Measurements from ENCODE around the gene RBM20. TPM values are rescaled to one million over a fixed set of nuclear protein-coding genes. Genes with fewer than 3 reads are reported as not detected.

Gene RBM20
- total and polyA plus RNA-seq, 2 of the 13 experiments (the other 11 are each of a cell fraction or from before 2014, with no cell fraction given), result 0.02 to 0.22 TPM

DNA sequence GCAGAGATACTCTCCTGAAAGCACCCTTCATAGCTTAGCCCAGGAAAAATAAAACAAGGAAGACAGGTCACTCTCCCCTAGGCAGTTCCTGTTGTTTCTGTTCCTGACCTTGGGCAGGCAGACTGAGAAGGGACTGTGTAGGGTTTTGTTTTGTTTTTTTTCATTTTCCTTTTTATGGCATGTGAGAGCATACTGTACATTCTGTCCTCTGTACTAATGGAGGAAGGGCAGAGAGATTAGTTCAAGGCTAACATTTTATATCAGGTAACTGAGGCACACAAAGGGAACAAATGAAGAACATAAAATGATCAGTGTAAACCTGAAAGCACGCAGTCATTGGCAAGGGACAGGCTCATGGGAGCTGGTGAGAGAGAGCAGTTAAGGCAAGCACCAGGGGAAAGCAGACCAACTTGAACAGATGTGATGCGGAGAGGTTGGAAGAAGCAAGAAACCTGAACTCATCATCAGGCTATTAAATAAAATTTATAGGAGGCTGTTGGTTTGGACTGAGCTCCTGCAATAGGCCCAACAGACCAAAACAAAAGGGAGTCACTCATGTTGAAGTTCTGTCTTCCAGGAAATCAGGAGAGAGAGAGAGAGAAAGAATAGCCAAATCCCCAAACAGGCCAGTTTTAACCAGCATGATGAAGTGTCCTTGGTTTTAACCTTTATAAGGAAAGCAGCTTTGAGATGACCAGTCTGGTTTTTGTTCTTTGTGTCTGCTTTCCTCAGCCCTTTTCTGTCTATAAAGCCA, 193.5 kb downstream of the RBM20 start:
- Histone ChIP-seq H3K36me3 (replicated peaks in 1 of 2; ENCODE audit: control insufficient read depth in 1 of 2, insufficient read depth in 2 of 2, low read length in 2 of 2) (no peaks in the 10 kb centered on the region), H2AFZ (ENCODE audit: low read length) (peak overlapping the region; percentile 46), H3K4me1 (ENCODE audit: insufficient read depth, low read length) (peaks cover 98% of the 10 kb centered on the region), H3K4me2 (ENCODE audit: low read depth, low read length) (peak overlapping the region; percentile 38), H4K20me1 (ENCODE audit: insufficient read depth, low read length) (no peaks in the 10 kb centered on the region), H3K27me3 (ENCODE audit: control insufficient read depth in 1 of 2, insufficient read depth in 2 of 2, low read length in 2 of 2) (no peaks in the 10 kb centered on the region), H3K79me2 (ENCODE audit: insufficient read depth, low read length) (no peaks in the 10 kb centered on the region), H3K4me3 (replicated peaks in 1 of 3; ENCODE audit: insufficient read depth in 1 of 3, low read depth in 2 of 3, low read length in 3 of 3) (no peak overlapping the region), H3K9me3 (ENCODE audit: low read length) (no peaks in the 10 kb centered on the region), H3K9ac (ENCODE audit: insufficient read depth, low read depth, low read length) (peak overlapping the region; percentile 31; the same call in 1 of the 2 replicates), H3K27ac (ENCODE audit: extremely low read length, insufficient read depth, low read length) (peak overlapping the region; percentile 64)
- no TSS peak for BruUV-seq (replicated peaks)
- intact Hi-C loops (cut with micrococcal nuclease; ENCODE audit: unreplicated experiment) (no loop called here), in situ Hi-C loops (cut with HindIII; ENCODE audit: extremely low pct_ligation_motif_present, low pct_unique_long_range_greater_than_20kb) (no loop called here)
- 86% methylated on average over 2 of the region's 2 CpGs for WGBS (ENCODE audit: low lambda C conversion rate)
- DNase-seq (ENCODE audit: low spot score) (peak; percentile 68), ATAC-seq (peak; percentile 23; the same call in 2 of the 3 replicates), FAIRE-seq (peak; percentile 59)
- CTCF ChIA-PET (ENCODE audit: low intra/inter-chr PET ratio, low total read pairs), result no interaction called here
- POLR2A ChIA-PET, result interaction anchor here (1.2 to 2.0 kb wide), 3 partner anchors 9 to 34 kb away, joined by 3 to 9 read pairs (median 7); partner anchors contain the start of gene PDCD4
- TF ChIP-seq, protein P1, sequence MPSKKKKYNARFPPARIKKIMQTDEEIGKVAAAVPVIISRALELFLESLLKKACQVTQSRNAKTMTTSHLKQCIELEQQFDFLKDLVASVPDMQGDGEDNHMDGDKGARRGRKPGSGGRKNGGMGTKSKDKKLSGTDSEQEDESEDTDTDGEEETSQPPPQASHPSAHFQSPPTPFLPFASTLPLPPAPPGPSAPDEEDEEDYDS (CRISPR knock-in tag; IDR thresholded peaks at IDR 0.05), result 0 out of 2 replicates have a peak, but pooled peaks have one; percentile 27
- TF ChIP-seq CAMTA2 (CRISPR knock-in tag; IDR thresholded peaks at IDR 0.05; ENCODE audit: borderline replicate concordance) (no peak), FOXP1 (IDR thresholded peaks at IDR 0.05) (no peak), FOXP1 (CRISPR knock-in tag; IDR thresholded peaks at IDR 0.05) (0 out of 2 replicates have a peak, but pooled peaks have one; percentile 27), NCOA2 (CRISPR knock-in tag; IDR thresholded peaks at IDR 0.05) (peak; percentile 41; the same call in 1 of the 2 replicates), ZNF205 (CRISPR knock-in tag; IDR thresholded peaks at IDR 0.05) (no peak), ZBTB7A (CRISPR knock-in tag; IDR thresholded peaks at IDR 0.05) (no peak), RBAK (CRISPR knock-in tag; IDR thresholded peaks at IDR 0.05) (no peak)
- TF ChIP-seq, protein P2, sequence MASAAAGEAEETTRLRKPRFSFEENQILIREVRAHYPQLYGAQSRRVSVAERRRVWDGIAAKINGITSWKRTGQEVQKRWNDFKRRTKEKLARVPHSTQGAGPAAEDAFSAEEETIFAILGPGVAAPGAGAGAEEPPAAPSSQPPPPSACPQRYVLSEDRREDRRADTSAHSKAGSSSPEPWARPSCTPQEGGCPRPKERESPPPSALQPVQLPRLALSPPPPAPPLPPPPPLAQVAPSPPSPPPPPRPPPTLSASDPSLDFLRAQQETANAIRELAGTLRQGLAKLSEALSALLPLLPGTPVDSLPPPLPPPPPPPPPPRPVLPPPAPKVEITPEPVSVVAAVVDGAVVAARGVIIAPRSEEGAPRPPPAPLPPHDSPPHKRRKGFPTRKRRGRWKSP (CRISPR knock-in tag; IDR thresholded peaks at IDR 0.05), result no peak
- TF ChIP-seq, protein P3, sequence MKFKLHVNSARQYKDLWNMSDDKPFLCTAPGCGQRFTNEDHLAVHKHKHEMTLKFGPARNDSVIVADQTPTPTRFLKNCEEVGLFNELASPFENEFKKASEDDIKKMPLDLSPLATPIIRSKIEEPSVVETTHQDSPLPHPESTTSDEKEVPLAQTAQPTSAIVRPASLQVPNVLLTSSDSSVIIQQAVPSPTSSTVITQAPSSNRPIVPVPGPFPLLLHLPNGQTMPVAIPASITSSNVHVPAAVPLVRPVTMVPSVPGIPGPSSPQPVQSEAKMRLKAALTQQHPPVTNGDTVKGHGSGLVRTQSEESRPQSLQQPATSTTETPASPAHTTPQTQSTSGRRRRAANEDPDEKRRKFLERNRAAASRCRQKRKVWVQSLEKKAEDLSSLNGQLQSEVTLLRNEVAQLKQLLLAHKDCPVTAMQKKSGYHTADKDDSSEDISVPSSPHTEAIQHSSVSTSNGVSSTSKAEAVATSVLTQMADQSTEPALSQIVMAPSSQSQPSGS (CRISPR knock-in tag; IDR thresholded peaks at IDR 0.05), result no peak
- TF ChIP-seq, protein P4, sequence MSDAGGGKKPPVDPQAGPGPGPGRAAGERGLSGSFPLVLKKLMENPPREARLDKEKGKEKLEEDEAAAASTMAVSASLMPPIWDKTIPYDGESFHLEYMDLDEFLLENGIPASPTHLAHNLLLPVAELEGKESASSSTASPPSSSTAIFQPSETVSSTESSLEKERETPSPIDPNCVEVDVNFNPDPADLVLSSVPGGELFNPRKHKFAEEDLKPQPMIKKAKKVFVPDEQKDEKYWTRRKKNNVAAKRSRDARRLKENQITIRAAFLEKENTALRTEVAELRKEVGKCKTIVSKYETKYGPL (CRISPR knock-in tag; IDR thresholded peaks at IDR 0.05), result no peak
- TF ChIP-seq, protein P5, sequence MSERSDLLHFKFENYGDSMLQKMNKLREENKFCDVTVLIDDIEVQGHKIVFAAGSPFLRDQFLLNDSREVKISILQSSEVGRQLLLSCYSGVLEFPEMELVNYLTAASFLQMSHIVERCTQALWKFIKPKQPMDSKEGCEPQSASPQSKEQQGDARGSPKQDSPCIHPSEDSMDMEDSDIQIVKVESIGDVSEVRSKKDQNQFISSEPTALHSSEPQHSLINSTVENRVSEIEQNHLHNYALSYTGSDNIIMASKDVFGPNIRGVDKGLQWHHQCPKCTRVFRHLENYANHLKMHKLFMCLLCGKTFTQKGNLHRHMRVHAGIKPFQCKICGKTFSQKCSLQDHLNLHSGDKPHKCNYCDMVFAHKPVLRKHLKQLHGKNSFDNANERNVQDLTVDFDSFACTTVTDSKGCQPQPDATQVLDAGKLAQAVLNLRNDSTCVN (CRISPR knock-in tag; IDR thresholded peaks at IDR 0.05; ENCODE audit: borderline replicate concordance), result no peak
- TF ChIP-seq, protein P6, sequence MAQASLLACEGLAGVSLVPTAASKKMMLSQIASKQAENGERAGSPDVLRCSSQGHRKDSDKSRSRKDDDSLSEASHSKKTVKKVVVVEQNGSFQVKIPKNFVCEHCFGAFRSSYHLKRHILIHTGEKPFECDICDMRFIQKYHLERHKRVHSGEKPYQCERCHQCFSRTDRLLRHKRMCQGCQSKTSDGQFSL (CRISPR knock-in tag; IDR thresholded peaks at IDR 0.05), result no peak
- TF ChIP-seq, protein P7, sequence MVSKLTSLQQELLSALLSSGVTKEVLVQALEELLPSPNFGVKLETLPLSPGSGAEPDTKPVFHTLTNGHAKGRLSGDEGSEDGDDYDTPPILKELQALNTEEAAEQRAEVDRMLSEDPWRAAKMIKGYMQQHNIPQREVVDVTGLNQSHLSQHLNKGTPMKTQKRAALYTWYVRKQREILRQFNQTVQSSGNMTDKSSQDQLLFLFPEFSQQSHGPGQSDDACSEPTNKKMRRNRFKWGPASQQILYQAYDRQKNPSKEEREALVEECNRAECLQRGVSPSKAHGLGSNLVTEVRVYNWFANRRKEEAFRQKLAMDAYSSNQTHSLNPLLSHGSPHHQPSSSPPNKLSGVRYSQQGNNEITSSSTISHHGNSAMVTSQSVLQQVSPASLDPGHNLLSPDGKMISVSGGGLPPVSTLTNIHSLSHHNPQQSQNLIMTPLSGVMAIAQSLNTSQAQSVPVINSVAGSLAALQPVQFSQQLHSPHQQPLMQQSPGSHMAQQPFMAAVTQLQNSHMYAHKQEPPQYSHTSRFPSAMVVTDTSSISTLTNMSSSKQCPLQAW (CRISPR knock-in tag; IDR thresholded peaks at IDR 0.05), result 0 out of 2 replicates have a peak, but pooled peaks have one; percentile 31
- TF ChIP-seq, protein P8, sequence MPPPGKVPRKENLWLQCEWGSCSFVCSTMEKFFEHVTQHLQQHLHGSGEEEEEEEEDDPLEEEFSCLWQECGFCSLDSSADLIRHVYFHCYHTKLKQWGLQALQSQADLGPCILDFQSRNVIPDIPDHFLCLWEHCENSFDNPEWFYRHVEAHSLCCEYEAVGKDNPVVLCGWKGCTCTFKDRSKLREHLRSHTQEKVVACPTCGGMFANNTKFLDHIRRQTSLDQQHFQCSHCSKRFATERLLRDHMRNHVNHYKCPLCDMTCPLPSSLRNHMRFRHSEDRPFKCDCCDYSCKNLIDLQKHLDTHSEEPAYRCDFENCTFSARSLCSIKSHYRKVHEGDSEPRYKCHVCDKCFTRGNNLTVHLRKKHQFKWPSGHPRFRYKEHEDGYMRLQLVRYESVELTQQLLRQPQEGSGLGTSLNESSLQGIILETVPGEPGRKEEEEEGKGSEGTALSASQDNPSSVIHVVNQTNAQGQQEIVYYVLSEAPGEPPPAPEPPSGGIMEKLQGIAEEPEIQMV (CRISPR knock-in tag; IDR thresholded peaks at IDR 0.05; ENCODE audit: low read depth), result no peak
